ENCODE data around the gene CHCHD10.
"Not testable (repeated sequence)": the region's sequence is repeated elsewhere in the genome, so short reads cannot be mapped to it uniquely, and the experiment has no call there.

Gene CHCHD10

DNA sequence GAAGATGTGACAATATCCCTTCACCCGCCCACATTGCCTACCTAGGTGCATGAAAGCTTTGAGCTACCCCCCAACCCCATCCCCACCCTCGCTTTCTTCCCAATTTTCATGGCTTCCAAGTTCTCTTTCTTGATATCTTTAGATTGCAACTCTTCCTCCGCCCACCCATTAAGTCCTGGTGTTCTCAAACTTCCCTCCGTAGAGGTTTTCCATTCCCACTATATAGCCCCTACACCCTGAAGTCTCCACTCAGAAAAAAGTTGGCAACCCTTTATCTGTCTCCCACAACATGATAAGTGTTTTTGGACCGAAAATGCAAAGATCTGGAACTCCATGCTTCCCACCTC, 17.4 kb downstream of the CHCHD10 start:
- DNase-seq (ENCODE audit: low spot score): no peak

DNA sequence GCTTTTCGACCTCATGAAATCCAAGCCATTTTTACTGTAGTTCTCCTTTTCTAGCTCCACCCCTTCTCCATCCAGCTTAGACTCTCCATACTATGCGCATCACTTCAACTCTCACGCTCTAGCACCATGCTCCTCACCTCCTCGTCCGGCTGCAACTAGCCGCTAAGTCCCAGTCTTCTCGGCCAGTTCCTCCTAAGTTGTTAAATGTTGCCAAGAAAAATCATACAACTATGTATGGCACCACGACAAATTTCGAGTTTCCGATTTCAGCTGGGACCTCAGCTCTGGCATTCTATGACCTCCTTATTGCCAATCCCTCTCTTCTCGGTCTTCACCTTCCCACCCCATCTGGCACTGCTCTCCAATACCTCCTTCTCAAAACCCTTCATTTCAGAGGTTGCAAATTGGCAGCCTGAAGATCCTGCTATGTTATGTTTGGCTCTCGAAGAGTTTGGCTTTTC, 17.9 kb downstream of the CHCHD10 start:
- no peak for DNase-seq (ENCODE audit: low spot score)

DNA sequence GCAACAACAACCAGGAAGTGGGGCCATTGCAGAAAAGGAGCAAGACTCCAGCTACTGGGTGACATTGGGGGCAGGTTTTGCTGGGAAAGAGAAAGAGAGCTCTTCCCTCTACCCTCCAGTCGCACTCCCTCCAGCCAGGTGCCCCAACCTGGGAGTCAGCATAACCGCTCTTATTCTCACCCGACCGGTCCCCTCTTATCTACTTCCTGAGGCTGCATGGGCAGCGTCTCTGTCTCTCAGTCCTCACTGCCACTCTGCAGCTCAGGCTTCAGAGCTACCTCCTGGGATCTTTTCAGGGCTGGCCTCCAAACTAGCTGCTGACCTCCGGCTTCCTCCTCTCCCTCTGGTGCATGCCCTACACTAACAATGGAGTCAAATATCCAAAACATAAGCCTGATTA, 22.0 kb downstream of the CHCHD10 start:
- DNase-seq (ENCODE audit: low spot score): no peak

DNA sequence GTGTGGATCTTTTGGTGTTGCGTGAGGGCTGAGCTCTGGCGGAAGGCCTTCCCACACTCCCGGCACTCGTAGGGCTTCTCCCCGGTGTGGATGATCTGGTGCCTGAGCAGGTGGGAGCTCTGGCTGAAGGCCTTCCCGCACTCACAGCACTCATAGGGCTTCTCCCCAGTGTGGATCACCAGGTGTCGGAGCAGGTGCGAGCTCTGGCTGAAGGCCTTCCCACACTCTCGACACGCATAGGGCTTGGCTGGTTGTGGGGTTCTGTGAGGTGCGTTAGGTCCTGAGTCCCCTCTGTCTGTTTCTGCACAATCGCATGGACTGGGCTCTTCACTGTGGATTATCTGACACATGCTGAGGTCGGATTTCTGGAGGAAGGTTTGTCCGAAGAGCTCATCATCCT, 23.3 kb downstream of the CHCHD10 start:
- DNase-seq (ENCODE audit: low spot score): no peak

DNA sequence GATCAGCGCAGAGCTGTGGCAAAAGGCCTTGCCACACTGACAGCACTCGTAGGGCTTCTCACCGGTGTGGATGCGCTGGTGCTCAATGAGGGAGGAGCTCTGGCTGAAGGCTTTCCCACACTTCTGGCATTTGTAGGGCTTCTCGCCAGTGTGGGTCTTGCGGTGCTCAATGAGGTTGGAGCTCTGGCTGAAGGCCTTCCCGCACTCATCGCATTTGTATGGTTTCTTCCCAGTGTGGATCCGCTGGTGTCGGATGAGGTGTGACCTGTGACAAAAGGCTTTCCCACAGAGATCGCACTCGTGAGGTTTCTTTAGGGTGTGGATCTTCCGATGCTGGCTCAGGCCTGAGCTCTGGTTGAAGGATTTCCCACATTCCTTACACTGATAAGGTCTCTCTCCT, 23.8 kb downstream of the CHCHD10 start:
- no peak for DNase-seq (ENCODE audit: low spot score)

DNA sequence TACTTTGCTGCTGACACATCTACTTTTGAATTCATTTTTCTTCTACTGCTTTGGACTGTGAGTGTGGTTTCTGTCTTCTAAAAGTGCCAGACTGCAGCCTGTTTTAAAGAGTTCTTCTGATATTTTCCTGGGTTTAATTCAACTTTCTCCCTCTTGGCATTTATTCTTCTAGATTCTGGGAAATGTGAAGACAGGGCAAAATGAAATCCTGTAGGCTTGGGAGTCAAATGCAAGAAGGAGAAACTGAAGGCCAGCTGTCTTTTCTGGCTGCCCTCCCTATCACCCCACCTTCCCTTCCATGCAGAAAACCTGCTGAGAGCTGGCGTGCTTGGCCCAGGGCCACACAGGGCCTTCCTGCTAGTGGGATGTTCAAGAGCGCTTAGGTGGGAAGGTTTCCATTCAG, 24.5 kb downstream of the CHCHD10 start:
- no peak for DNase-seq (ENCODE audit: low spot score)

DNA sequence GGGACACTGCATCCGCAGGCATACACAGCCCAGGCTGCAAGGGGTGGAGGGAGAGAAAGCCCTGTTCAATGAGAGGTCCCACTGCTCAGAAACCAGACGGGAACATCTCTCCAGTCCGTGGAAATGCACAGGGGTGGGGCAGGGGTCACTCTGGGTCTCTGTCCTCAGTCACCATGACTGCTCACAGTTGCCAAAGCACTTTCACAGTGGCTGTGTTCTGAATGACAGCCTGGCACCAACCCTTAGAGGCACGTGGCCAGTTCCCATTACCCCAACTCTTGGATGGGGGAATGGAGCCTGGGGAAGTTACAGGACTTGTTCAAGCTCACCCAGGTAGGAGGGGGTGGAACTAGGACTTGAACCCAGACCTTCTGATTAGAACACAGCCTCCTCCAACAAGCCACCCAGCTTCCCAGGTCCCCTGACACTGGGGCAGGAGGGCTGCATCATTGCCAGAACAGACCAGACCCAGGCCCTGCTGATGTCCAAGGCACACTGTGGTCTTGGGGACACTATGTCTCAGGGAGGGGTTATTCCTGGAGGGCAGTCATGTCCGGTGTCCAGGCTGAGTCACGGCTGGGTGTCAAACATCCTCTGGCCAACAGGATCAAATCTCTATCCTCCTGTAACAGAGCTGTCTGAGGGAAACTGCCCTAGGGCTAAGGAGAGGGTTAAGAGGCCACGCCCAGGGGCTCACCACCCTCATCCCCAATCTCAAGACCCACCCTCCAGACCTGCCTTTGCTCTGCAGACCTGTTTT, 25.1 kb downstream of the CHCHD10 start:
- DNase-seq (ENCODE audit: low spot score): no peak

DNA sequence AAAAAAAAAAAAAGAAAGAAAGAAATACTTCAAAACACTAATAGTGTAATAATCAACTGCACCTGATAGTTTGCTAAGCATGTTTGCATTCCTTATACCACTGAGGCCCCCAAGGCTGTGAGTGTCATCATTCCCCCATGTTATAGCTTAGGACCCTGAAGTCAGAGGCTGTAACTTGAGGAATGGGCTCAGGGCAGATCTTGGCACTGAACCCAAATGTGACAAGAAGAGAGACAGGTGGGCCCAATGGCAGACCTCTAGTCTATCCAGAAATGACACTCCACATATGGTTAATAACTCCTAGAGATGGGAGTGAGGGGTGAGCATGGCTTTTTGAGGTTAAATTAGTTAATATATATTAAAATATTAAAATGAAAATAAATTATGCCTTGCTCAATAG, 30.1 kb downstream of the CHCHD10 start:
- no peak for DNase-seq (ENCODE audit: low spot score)

DNA sequence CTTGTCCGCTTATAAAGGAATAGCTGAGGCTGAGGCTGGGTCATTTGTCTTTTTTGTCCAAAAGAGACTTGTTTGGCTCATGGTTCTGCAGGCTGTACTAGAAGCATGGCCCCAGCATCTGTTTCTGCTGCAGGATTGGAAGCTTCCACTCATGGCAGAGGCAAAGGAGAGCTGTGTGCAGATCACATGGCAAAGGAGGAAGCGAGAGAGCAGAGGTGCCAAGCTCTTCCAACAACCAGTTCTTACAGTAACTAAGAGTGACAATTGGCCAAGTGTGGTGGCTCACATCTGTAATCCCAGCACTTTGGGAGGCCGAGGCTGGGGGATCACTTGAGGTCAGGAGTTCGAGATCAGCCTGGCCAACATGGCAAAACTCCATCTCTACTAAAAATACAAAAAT, 39.7 kb downstream of the CHCHD10 start:
- DNase-seq (ENCODE audit: low spot score): not testable (repeated sequence)

DNA sequence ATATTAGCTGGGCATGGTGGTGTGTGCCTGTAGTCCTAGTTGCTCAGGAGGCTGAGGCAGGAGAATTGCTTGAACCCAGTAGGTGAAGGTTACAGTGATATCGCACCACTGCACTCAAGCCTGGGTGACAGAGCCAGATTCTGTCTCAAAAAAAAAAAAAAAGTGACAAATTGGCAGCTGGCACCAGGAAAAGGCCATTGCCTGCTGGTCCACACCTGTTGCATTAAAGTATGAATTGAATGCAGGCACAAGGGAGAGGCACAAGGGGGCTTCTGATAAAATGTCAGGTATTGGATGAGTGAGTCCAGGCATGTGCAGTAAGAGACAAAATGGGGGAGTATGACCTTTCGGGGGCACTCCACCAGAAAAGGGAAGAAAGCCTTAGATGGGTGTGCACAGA, 45.0 kb downstream of the CHCHD10 start:
- no peak for DNase-seq (ENCODE audit: low spot score)

DNA sequence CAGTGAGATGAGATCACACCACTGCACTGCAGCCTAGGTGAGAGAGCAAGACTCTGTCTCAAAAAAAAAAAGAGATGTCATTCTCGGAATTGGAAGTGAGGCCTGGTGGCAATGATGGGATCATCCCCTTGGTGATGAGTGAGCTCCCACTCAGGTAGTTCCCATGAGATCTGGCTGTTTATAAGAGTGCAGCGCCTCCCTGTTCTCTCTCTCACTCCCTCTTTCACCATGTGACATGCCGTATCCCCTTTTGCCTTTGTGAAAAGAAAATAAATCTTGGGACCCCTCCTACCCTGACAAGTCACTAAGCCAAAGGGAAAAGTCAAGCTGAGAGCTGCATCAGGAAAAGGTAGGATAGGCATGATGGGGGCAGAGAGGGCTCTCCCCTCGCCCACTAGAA, 45.6 kb downstream of the CHCHD10 start:
- no peak for DNase-seq (ENCODE audit: low spot score)

DNA sequence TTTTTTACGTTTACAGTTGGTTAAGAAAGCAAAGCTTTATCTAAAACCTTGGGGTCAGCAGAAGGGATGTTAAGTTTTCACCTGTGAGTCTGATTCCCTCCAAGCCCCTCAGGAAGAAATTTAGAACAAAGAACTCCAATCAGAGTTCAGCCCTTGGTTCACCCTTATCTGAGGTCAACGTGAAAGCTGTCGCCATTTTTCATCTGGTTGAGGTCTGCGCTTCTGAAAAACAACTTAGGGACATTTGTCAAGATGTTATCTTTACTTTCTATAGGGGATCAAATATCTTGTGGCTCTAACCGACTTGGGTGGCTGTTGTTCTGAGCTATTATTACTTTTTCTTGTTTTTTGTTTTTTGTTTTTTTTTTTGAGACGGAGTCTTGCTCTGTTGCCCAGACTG, 46.9 kb downstream of the CHCHD10 start:
- DNase-seq (ENCODE audit: low spot score): no peak

DNA sequence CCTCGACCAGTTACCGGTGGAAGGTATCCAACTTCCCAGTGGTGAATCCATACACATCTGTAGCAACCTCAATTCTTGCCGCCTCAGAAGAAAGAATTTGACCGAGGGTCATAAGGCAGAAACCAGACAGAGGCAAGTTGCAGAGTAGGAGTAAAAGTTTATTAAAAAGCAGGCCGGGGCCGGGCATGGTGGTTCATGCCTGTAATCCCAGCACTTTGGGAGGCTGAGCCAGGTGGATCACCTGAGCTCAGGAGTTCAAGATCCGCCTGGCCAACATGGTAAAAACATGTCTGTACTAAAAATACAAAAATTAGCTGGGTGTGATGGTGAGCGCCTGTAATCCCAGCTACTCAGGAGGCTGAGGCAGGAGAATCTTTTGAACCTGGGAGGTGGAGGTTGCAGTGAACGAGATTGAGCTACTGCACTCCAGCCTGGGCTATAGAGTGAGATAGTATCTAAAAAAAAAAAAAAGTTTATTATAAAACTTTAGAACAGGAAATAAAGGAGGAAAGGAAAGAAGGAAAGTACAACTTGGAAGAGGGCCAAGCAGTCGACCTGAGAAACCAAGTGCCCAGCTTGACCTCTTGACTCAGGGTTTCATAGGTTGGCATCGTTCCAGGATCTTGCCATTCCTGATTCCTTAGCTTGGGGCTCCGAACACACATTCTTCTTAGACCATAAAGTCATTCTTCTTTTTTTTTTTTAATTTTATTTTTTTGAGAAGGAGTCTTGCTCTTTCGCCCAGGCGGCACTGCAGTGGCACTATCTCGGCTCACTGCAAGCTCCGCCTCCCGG, 49.2 kb downstream of the CHCHD10 start:
- DNase-seq (ENCODE audit: low spot score): peak; percentile 2

DNA sequence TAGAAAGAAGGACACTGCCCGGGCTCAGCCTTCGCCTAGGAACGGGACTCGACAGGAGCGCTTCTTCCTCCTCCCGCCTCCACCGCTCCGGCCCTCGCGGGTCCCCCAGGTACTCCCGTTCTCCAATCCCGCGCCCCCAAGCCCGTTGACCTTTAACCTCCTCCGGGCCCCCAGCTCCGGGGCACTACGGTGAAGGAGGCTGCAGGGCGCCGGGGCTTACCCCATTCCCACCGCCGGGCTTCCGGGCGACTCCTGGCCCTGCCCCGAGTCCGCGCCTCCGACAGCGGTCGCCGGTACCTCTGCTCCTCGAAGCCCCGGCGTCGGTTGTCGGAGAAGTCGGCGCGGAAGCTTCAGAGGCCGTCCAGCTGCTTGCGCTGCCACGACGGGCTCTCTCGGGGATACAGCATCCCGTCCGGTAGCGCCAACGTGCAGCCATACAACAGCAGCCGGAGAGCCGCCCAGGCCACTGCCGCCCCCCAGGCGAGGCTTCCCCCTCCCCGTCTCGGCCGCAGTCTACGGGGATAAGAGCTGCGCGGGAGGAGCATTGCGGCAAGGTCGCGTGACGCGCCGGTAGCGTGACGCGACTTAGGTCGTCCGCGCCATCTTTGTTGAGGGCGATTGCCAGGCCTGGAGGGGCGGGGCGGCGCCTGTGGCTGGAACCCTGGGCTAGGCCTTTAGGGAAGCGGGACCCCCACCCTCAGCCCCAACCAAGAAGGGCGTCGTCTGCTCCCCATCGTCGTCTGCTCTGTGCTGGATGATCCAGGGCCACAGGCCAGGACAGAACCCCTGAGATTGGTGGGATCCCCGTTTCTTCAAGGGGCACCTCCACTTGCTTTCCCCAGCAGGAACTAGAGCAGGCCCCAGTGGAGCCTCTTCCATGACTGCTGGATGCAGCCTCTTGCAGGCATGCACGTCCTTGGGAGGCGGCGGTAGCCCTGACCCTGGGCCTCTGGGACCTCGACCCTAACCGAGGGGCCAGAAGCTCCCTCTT, 50.7 kb downstream of the CHCHD10 start:
- peak; percentile 84 for DNase-seq (ENCODE audit: low spot score)

Data from LoVo (cell line).